GM18519 (cell line): Measurements from ENCODE around the gene PLCXD3.

ENCODE experiments used
- ATAC-seq: cut with Tn5 transposase; IDR thresholded peaks from one replicate; pipeline ENCODE4 v1.9.1; 2021; ENCODE audit warnings: mild to moderate bottlenecking, moderate library complexity; ENCODE audit not compliant: unreplicated experiment, low FRiP score

Gene PLCXD3

GRCh38 chr5:41291323-41291722, 219.1 kb downstream of the PLCXD3 start:
- no peak for ATAC-seq

DNA sequence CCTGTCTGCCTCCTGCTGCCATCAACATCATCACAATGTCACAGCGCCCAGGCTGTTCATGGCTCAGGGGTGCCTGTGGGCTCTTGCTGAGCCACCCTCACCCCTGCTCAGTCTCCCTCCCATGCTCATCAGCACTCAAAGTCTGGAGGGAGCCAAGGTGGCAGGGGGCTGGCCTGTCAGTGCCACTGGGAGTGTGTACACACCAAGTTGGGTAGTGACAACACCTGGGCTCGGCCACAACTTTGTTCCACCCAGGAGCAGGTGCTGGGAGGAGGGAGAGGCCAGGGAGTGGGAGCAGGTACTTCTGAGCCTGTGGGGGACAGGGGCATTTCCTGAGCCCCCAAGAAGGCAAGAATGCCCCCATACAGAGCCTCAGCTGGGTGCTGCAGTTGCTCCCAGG, 219.6 kb downstream of the PLCXD3 start:
- ATAC-seq = no peak

DNA sequence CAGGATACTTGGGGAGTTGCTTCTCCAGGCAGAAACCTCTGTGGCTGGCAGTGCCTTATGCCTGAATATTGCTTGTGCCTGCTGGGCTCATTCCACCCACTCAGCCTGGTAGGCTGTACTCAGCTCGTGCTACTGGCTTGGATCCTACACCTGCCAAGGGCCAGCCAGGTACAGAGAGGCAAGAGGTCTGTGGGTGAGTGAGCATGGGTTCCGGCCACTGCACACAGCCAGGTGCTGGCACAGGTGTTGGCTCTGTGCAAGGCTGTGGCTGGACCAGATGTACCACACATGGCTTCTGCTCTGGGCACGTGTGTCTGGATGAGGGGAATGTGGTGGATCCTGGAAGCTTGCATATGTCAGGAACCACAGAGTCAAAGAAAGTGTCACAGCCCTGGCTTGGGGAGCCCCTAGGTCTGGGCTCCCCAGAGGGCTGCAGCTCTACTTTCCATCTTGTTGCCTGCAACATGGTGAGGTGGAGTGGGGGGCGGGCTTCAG, 220.4 kb downstream of the PLCXD3 start:
- ATAC-seq = no peak

- ATAC-seq = no peak
These were observed 223.7 kb downstream of the PLCXD3 start for GRCh38 chr5:41286696-41287095.

GRCh38 chr5:41286165-41286564, 224.2 kb downstream of the PLCXD3 start:
- ATAC-seq = no peak

- no peak for ATAC-seq
These were observed 225.5 kb downstream of the PLCXD3 start for GRCh38 chr5:41284938-41285337.

DNA sequence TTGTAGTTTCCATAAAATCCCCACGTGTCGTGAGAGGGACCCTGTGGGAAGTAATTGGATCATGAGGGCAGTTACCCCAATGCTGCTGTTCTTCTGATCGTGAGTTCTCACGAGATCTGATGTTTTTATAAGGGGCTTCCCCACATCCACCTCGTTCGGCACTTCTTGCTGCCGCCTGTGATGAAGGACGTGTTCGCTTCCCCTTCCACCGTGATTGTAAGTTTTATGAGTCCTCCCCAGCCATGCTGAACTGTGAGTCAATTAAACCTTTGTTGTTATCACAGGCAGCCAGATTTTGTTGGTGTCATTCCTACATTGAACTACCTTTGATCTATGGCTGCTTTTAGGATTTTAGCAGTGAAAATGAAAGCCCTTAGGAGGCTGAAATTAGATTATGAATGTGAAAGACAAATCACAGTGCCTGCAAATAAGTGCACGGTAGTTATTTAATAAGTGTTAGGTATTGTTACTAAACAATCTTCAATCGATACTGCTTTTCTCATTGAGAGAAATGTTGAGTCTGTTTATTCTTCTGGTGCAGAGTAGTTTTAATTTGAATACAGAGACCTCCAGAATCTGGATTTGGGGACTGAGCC, 229.1 kb downstream of the PLCXD3 start:
- ATAC-seq = no peak

- no peak for ATAC-seq
These were observed 231.4 kb downstream of the PLCXD3 start for GRCh38 chr5:41279040-41279439.

DNA sequence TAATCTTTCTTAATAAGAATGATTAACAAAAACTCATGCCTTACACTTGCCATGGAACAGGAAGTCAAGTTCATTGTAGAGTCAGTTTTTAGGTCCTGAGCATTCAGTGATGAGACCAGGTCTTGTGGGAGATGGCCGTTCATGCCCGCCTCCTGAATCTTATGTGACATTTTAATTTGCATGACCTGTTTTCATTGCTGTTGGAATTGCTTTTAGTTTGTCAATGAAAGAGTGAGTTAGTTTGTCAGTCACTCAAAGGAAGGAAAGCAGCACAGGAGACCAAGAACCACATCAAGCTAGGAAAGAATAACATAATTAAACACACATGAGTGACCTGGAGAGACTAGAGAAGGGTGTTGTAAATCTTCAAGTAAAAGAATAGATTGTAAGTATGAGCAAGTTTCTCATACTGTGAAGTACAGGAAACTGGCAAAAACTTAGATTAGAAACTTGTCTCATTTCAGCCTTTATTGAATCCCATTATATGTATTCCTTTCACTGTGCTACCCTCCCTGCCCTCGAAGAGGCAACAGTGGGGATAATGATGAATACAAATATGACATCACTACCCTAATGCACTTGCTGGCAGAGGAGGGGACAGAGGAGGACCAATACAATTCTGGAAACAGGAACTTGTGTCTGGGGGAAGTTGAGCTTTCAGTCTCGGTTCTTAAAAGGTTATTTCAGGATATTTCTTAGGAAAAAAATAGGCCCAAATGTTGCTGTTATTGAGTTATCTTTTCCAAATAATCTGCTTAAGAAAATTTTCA, 232.7 kb downstream of the PLCXD3 start:
- no peak for ATAC-seq

DNA sequence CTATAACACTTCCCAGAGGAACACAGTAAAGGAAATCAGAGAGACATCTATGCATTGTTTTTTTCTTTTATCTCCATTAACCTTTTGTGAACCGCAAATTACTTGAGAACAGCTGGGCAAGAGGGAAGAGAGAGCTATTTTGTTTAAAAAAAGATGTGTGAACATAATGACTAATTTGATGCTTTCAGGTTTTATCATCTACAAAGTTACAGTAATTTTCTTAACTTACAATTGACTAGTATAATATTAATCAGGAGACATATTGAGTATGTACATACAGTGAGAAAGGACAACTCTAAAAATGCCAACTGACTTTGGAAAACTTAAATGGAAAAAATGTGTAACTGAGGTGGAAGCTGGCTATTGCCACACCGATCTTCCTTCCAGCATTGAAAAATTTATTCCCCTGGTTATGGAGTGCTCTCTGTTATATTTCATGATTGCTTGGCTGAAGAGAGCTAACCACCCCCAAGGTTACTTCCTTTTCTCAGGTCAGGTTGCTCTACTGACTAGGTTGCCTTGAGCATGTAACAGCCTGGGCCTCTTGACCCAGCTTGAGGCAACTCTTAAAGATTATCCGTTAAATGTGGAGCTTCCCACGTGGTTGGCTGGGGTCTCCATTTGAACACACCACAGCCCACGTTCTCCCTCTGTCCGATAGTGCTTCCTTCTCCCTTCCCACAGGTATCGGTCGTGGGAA, 234.4 kb downstream of the PLCXD3 start:
- ATAC-seq = no peak

GRCh38 chr5:41270423-41271251, 239.8 kb downstream of the PLCXD3 start:
- peak; percentile 74 for ATAC-seq

- no peak for ATAC-seq
These were observed 241.5 kb downstream of the PLCXD3 start for GRCh38 chr5:41268894-41269293.

GRCh38 chr5:41266377-41266776, 244.0 kb downstream of the PLCXD3 start:
- no peak for ATAC-seq

- no peak for ATAC-seq
These were observed 246.4 kb downstream of the PLCXD3 start for GRCh38 chr5:41264019-41264418.

DNA sequence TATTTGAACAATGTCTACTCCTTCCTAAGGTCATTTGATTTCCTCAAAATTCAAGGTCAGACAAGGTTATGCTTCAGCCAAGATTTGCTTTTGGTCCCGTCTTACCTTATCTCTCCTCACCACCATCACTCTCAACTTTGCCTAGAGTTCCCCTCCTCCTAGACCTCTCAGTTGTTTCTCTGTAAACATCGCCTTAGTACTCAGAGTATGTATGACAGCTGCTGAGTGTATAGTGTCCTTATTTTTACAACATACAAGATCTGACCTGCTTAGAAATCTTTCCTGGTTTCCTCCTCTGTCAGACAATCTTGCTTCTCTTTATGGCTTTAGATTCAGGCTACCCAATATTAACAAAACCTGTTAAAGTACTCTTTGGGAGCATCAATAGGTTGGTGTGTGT, 247.1 kb downstream of the PLCXD3 start:
- ATAC-seq = no peak
